Measurements from ENCODE around the gene ZNF496.
"Not testable (repeated sequence)": the region's sequence is repeated elsewhere in the genome, so short reads cannot be mapped to it uniquely, and the experiment has no call there.

Gene ZNF496

GRCh38 chr1:247269133-247269532 is 62.5 kb downstream of the ZNF496 start:
- Histone ChIP-seq H3K27ac (ENCODE audit: low read depth, low read length) (no peak overlapping the region), H3K27me3 (ENCODE audit: control insufficient read depth, insufficient read depth, low read length) (no peaks in the 10 kb centered on the region), H3K4me3 (ENCODE audit: low read depth, low read length) (no peak overlapping the region), H3K9me3 (ENCODE audit: control insufficient read depth, insufficient read depth, low read depth, low read length) (peaks cover 20% of the 10 kb centered on the region), H3K9ac (ENCODE audit: low read length) (no peak overlapping the region), H3K36me3 (ENCODE audit: control insufficient read depth, insufficient read depth, low read length) (no peaks in the 10 kb centered on the region), H3K4me1 (ENCODE audit: control insufficient read depth, insufficient read depth, low read length) (peaks cover 7% of the 10 kb centered on the region; the same call in 1 of the 2 replicates)

GRCh38 chr1:247268390-247269045 is 63.1 kb downstream of the ZNF496 start:
- H3K4me3 ChIP-seq (ENCODE audit: low read depth, low read length), result no peak overlapping the region
- H3K9me3 ChIP-seq (ENCODE audit: control insufficient read depth, insufficient read depth, low read depth, low read length), result peaks cover 20% of the 10 kb centered on the region
- H3K27me3 ChIP-seq (ENCODE audit: control insufficient read depth, insufficient read depth, low read length), result no peaks in the 10 kb centered on the region
- no peaks in the 10 kb centered on the region for H3K36me3 ChIP-seq (ENCODE audit: control insufficient read depth, insufficient read depth, low read length)
- H3K27ac ChIP-seq (ENCODE audit: low read depth, low read length), result no peak overlapping the region
- peaks cover 6% of the 10 kb centered on the region; the same call in 1 of the 2 replicates for H3K4me1 ChIP-seq (ENCODE audit: control insufficient read depth, insufficient read depth, low read length)
- no peak overlapping the region for H3K9ac ChIP-seq (ENCODE audit: low read length)

GRCh38 chr1:247266053-247266452 is 65.6 kb downstream of the ZNF496 start:
- peaks cover 20% of the 10 kb centered on the region for H3K9me3 ChIP-seq (ENCODE audit: control insufficient read depth, insufficient read depth, low read depth, low read length)
- H3K27me3 ChIP-seq (ENCODE audit: control insufficient read depth, insufficient read depth, low read length), result no peaks in the 10 kb centered on the region

GRCh38 chr1:247255772-247256171 is 75.9 kb downstream of the ZNF496 start, which contains the start of gene VN1R5:
VN1R5 (plus strand) TSS chr1:247256072.
- H3K27ac ChIP-seq (ENCODE audit: low read depth, low read length); H3K4me3 ChIP-seq (ENCODE audit: low read depth, low read length); H3K9me3 ChIP-seq (ENCODE audit: control insufficient read depth, insufficient read depth, low read depth, low read length); H3K9ac ChIP-seq (ENCODE audit: low read length); H3K4me1 ChIP-seq (ENCODE audit: control insufficient read depth, insufficient read depth, low read length); H3K27me3 ChIP-seq (ENCODE audit: control insufficient read depth, insufficient read depth, low read length); H3K36me3 ChIP-seq (ENCODE audit: control insufficient read depth, insufficient read depth, low read length): not testable (repeated sequence)

More at GRCh38 chr1:247266053-247266452, 65.6 kb downstream of the ZNF496 start:
- no peaks in the 10 kb centered on the region for H3K4me1 ChIP-seq (ENCODE audit: control insufficient read depth, insufficient read depth, low read length)
- H3K9ac ChIP-seq (ENCODE audit: low read length), result no peak overlapping the region
- H3K27ac ChIP-seq (ENCODE audit: low read depth, low read length), result no peak overlapping the region
- no peaks in the 10 kb centered on the region for H3K36me3 ChIP-seq (ENCODE audit: control insufficient read depth, insufficient read depth, low read length)
- H3K4me3 ChIP-seq (ENCODE audit: low read depth, low read length), result no peak overlapping the region

GRCh38 chr1:247247568-247247967 is 84.1 kb downstream of the ZNF496 start:
- H3K27me3 ChIP-seq (ENCODE audit: control insufficient read depth, insufficient read depth, low read length), result no peaks in the 10 kb centered on the region
- no peaks in the 10 kb centered on the region for H3K4me1 ChIP-seq (ENCODE audit: control insufficient read depth, insufficient read depth, low read length)
- no peak overlapping the region for H3K9ac ChIP-seq (ENCODE audit: low read length)
- no peak overlapping the region for H3K4me3 ChIP-seq (ENCODE audit: low read depth, low read length)
- no peaks in the 10 kb centered on the region for H3K36me3 ChIP-seq (ENCODE audit: control insufficient read depth, insufficient read depth, low read length)
- no peak overlapping the region for H3K27ac ChIP-seq (ENCODE audit: low read depth, low read length)
- H3K9me3 ChIP-seq (ENCODE audit: control insufficient read depth, insufficient read depth, low read depth, low read length), result no peaks in the 10 kb centered on the region
